DMS79 (cell line): Measurements from ENCODE around the gene MED22.
"Not testable (repeated sequence)": the region's sequence is repeated elsewhere in the genome, so short reads cannot be mapped to it uniquely, and the experiment has no call there.

Experiments used
- DNase-seq: peaks from one replicate; lab custom pipeline; 2025; lab: John Stamatoyannopoulos, UW

Gene MED22

DNA sequence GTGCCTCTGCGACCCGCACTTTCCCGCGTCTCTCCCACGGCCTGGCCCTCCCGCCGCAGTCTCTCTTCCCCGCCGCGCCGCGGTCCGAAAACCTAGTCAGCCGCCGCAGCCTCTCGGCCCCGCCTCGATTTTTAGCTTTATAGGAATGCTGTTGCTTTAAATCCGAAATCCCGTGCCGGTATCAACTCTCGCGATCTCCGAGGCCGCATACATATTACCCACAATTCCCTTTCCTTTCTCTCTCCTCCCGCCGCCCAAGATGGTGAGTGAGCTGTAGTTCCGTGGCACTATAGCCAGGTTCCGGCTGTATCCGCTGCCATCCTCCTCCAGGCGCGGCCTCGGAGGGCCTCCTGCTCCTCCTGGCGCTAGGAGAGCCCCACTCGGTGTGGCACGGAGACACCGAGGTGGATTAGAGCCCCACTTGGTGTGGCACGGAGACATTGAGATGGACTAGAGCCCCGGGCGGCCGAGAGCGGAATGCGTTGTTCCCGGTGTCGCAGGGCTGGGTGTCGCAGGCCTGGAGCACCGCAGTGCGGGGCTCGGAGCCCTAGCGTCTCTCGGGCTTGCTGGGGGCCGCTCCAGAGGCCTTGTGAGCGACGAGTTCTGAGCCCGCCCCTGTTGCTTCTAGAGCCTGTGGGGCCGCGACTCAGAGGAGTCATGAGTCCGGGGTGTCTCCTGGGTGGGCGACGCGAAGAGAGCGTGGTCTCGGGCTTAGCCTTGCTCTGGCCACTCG is at the start of gene MED22, which contains the start of gene RPL7A:
MED22 (minus strand) TSS at position 147 of the 733 bp plus-strand sequence. CDS start 1,469 bp downstream, outside the sequence.
RPL7A (plus strand) TSS at position 234 of the 733 bp plus-strand sequence; CDS start at position 260, 26 bp downstream.
- DNase-seq, result peak; percentile 80

DNA sequence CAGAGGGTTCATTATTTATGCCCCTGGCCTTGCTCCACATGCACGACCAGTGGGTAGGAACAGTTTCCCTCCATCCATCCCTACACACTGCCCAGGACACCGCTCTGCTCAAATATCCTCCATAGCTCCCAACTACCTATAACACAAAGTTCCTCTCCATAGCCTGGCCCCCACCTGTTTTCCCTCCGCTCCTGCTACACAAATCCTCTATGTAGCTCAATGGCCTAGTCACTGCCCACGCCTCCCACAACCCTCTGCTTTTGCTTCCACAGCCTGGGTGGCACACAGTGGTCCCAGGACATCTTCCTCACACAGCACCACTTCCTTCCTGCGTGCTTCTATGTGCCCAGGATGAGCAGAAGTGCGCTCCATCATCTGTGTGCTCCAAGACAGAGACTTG is 49.4 kb upstream of the MED22 start:
- no peak for DNase-seq

DNA sequence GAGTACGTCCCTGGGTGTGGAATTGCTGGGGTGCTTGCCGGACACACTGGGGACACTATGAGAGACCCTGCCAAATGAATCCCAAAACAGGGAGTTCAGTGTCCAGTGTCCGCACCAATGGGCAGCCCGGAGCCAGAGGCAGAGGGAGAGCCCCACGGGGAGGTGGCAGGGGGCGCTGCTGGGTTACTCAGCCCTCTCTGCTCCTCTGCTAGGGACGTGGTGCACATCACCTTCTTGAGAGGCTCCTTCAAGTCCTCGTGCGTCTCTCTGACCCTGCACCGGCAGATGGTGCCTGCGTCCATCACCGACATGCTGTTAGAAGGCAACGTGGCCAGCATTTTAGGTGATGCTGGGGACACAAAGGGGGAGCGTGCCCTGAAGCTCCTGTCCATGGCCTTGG is 49.0 kb upstream of the MED22 start:
- DNase-seq, result no peak

DNA sequence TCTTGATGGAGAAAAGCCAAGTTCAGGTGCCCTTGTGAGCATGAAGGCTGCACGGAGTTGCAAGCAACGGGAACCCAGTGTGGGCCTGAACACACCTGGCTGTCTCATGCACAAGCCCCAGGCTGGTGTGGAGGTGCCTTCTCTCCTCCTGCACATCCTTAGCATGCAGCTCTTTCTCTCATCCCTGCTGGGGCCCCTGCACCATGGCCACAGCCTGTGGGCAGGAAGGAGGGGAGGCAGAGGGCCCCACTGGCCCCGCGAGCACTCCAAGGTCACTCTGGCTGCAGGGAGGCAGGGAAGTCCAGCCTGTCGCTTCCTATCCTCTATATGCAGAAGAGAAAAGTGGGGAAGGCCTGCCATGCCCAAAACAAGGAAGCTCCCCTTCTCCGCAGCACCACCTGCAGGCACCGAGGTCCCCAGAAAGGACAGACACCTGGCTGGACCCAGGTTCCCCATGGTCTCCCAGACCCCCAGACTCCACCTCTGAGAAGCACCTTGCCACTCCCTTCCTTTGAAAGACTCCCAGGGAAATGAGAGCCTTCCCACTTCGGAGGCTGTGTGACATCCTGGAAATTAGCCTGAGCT is 46.8 kb upstream of the MED22 start:
- DNase-seq, result no peak

DNA sequence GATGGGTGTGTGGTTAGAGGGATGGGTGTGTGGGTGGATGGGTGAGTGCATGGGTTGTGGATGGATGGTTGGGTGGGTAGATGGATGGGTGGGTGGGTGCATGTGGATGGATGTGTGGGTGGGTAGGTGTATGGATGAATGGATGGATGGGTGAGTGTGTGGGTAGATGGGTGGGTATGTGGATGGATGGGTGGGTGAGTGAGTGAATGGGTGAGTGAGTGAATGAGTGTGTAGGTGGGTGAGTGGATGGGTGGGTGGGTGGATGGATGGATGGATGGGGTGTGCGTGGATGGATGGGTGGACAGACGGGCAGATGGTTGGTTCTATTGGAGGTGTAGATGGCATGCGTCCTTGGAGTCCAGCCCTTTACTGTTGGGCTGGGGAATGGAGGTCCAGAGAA is 45.5 kb upstream of the MED22 start:
- no peak for DNase-seq

DNA sequence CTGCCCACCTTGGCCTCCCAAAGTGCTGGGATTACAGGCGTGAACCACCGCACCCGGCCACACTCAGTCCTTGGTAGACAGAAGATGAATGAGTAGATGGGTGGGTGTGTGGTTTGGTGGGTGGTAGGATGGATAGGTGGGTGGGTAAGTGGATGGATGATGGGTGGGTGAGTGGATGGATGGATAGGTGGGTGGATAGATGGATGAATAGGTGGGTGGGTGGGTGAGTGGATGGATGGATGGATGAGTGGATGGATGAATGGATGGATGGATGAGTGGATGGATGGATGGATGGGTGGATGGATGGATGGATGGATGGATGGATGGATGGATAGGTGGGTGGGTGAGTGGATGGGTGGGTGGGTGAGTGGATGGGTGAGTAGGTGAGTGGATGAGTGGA is 44.4 kb upstream of the MED22 start:
- DNase-seq, result not testable (repeated sequence)

DNA sequence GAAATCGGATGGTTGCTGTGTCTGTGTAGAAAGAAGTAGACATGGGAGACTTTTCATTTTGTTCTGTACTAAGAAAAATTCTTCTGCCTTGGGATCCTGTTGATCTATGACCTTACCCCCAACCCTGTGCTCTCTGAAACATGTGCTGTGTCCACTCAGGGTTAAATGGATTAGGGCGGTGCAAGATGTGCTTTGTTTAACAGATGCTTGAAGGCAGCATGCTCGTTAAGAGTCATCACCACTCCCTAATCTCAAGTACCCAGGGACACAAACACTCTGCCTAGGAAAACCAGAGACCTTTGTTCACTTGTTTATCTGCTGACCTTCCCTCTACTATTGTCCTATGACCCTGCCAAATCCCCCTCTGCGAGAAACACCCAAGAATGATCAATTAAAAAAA is 43.5 kb upstream of the MED22 start:
- not testable (repeated sequence) for DNase-seq

DNA sequence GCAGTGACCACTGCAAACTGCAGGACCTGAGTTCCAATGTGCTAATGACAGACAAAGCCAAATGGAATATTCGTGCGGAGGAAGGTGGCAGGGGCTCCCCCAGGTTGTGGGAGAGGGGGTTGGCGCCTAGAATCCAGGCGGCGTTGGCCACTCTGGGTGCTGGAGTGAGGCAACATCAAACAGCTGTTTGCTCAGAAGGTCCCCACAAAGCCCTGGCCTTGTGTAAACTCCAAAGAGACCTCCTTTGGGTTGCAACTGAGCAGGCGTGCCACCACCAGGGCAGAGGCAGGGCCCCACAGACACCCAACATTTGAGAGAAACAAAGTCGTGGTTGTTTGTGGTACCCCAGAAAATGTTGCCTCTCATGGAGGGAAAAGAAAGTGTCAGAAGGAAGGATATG is 42.8 kb upstream of the MED22 start:
- no peak for DNase-seq

DNA sequence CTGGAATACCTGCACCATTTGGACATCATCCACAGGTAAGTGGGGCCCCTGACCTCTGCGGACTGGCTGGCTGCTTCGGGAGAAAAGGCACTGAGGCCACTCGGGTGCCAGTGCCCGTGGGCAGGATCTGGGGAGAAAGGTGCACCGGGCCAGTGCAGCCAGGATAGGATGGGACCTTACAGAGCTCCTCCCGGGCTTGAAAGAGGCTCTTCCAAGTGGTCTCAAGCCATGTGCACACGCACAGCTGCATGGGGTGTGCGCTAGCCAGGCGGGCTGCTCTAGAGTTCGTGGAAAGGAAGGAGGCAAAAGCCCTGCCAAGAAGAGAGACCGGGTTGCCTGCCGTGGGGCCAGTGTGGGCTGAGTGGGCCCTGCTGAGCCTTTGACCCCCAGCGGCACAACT is 41.6 kb upstream of the MED22 start:
- no peak for DNase-seq

DNA sequence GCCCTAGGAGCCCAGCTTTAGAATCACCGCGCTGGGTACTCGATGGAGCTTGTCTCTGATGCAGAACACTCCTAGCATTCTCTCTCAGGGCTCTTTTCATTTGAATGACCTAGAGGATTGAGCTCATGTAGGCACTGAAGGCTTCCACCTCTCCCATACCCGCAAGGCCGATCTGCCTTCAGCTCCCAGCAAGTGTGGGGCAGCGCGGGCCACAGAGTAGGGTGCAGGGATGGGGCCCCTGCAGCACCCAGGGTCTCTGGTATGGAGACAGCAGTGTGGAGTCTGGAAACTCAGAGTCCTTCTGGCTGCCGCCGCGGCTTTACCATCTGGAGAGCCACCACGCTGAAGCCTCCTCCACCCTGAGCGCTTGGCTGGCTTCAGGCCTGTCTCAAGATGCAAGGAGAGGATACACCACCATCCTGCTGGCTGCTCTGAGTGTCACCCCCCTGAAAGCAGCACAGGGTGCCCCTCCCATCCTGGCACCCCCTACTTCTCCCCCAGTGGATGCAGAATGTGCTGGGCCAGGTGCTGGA is 41.2 kb upstream of the MED22 start:
- no peak for DNase-seq

DNA sequence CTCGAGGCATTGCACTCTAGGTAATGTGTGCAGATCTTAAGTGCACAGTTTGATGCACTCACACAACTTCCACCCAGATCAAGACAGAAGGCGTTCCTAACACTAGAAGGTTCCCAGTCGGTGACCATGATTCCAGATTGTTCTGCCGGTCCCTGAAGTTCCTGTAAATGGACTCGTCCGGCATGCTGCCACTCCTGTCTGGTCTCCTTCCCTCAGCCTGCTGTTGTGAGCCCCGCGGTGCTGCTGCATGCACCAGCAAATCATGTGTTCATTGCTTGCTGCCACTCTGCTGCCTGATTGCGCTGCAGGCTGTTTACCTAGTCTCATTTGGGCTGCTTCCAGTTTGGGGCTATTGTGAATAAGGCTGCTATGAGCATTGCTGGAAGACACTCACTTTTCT is 39.7 kb upstream of the MED22 start:
- peak; percentile 60 for DNase-seq

DNA sequence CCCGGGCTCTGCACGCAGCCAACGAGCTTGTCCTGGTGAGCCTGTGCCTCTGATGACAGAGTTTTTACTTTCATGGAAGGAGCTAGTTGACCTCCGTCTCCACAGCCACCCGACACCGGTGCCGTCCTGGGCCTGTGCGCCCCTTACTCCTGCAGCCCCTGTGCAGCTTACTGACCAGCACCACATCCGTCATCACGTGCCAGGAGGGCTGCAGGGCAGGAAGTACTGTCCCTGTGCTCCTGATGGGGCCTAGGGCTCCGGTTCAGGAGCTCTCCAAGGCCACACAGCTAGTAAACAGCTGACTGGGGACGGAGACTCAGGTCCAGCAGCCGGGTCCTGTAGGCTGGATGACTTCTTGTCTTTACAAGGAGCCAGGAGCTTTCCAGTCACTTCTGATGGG is 38.4 kb upstream of the MED22 start:
- DNase-seq, result no peak

DNA sequence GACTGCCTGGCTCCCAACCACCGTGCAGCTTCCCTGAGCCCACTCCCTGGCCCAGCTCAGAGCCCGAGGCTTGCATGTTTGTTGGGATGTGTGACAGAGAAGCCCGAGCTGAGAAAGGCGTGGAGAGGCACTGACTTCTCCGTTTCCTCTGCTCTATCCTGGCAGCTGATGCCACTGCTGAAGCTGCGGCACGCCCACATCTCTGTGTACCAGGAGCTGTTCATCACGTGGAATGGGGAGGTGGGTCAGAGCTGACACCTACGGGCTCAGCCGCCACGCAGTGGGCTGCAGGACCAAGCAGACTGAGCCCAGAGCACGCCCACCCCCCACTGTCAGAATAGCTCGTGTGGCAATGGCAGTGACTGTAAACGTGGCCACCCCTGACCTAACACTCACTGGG is 37.5 kb upstream of the MED22 start:
- DNase-seq, result no peak

DNA sequence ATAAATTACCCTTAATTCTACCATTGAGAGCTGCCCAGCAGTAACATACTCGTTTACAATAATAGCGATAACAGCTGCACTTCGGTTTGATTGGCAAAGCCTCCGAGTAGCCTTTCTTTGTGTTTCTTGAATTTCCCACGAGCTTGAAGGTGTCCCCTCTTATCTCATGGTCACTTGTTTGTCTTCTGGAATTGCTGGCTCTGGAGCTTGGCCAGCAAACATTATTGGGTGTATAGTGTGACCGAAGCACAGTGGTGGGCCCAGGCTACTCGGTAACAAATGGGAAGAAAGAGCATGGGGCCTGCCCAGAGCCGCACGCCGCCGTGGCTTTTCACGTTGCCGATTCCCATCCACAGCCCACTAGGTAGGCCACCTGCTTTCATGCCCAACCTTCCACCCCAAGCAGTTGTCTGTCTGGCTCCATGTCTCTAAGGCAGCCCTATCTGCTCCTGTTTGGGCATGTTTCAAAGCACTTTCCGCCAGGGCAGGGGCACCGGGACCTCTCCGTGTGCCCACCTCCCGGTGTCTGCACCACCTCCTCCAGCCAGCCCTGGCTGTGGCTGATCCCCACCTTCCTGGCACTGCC is 36.9 kb upstream of the MED22 start:
- DNase-seq, result no peak

DNA sequence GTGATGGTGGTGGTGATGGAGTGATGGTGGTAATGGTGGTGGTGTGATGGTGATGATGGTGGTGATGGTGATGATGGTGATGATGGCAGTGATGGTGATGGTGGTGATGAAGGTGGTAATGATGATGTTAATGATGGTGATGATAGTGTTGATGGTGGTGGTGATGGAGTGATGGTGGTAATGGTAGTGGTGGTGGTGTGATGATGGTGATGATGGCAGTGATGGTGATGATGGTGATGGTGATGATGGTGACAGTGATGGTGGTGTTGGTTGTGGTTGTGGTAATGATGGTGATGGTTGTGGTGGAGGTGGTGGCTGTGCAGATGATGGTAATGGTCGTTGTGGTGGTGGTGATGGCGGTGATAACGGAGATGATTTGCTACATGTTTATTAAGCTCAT is 35.5 kb upstream of the MED22 start:
- DNase-seq, result no peak

DNA sequence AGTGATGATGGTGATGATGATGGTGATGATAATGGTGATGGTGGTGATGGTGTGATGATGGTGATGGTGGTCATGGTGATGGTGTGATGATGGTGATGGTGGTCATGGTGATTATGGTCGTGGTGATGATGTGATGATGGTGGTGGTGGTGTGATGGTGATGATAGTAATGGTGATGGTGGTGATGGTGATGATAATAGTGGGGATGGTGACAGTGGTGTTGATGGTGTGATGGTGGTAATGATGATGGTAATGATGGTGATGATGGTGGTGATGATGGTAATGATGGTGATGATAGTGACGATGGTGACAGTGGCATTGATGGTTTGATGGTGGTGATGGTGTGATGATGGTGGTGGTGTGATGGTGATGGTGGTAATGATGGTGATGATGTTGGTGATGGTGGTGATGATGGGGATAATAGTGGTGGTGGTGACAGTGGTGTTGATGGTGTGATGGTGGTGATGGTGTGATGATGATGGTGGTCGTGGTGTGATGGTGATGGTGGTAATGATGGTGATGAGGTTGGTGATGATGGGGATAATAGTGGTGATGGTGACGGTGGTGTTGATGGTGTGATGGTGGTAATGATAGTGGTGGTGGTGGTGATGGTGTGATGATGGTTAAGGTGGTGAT is 34.7 kb upstream of the MED22 start:
- DNase-seq, result no peak

DNA sequence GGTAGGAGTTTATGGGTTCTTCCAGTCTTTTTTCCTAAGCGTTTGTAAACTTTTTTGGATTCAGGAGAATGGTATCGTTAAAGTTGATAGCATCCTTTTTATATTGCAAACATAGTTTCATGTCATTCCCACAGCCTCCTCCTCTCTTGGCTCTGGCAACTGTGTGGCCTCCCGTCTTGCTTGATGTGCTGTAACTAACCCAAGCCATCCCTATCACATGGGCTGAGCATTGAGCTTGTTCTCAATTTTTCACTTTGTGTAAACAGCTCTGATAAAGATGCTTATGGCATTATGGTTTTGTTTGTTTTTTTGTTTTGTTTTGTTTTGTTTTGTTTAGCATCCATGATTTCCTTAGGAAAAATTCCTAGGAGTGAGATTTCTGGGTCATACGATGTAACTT is 32.8 kb upstream of the MED22 start:
- DNase-seq, result no peak

DNA sequence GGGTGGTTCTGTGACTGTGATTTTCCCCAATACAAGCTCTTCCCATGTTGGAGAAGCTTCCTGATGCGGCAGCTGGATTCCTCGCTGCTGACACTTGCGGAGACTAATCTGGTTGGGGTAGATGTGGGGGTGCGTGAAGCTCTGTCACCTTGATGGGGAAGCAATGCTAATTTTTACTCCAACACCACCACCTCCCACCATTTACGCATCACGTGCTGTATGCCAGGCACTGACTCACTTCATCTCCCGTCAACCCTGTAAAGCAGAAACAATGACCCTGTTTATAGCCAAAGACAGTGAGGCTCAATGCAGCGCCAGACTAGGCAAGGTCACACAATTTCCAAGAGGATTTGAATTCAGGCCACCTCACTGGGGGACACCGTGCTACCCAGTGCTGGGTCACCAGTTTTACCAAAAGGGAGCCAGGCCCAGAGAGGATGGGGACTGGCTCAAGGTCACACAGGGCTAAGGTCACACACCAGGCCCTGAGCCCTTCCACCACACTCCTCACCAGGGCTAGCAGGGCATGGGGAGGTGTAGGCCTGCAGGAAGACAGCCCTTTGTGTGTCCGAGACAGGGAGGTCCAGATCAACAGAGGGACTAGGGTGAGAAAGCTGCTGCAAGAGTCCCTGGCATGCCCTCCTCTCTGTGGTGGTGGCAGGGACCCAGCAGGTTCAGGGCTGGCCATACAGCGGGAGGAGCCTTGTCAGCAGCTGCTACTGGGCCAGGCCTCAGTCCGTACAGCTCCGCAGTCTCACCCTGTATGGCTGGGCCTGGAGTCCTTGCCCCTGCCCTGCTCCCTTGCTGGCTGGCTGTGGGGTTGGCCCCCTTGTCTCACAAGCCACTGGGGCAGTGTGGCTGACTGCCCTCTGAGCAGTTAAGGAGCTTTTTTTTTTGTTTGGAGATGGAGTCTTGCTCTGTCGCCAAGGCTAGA is 31.5 kb upstream of the MED22 start:
- no peak for DNase-seq

DNA sequence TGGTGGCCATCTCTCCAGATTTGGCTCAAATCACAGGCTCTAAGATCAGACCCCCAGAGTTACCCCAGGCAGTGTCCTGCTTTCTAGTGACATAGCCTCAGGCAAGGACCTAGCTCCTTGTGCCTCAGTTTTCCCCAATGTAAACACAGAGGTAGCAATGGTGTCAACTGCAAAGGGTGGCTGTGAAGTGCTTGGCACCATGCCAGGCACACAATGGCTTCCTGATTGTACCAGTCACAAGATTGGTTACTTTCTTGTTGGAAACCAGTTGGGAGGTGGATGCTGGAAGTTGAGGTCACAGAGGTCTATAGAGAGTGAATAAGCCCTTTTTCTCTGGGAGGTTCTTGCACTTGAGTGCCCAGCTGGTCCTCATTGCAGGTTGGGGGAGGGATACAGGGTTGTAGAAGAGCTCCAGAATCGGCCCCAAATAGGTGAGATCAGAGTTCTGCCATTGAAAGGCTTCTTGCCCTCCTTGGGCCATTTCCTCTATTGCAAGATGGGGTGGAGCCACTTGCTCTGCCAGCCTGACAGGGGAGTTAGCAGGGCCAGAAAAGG is 30.6 kb upstream of the MED22 start:
- DNase-seq, result no peak

DNA sequence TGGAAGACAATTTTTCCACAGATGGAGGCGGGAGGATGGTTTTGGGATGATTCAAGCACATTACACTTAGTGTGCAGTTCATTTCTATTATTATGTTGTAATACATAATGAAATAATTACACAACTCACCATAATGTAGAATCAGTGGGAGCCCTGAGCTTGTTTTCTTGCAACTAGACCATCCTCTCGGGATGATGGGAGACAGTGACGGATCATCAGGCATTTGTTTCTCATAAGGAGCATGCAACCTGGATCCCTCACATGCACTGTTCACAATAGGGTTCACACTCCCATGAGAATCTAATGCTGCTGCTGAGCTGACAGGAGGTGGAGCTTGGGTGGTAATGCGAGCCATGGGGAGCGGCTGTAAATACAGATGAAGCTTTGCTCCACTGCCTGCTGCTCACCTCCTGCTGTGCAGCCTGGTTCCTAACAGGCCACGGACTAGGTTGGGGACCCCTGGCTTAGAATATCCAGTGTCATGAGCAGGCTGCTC is 29.8 kb upstream of the MED22 start:
- no peak for DNase-seq

DNA sequence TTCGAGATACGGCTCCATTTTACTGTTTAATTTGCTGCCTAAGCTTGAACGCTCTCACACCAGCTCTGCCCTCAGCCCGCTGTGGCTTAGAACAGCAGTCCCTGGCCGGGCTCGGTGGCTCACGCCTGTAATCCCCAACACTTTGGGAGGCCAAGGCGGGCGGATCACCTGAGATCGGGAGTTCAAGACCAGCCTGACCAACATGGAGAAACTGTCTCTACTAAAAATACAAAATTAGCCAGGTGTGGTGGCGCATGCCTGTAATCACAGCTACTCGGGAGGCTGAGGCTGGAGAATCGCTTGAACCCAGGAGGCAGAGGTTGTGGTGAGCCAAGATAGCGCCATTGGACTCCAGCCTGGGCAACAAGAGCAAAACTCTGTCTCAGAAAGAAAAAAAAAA is 29.3 kb upstream of the MED22 start:
- not testable (repeated sequence) for DNase-seq
